ENCODE measurements around the gene LBX1. TPM values are rescaled to one million over a fixed set of nuclear protein-coding genes. Genes with fewer than 3 reads are reported as not detected.

The LBX1 gene
- not detected for total RNA-seq
- long read RNA-seq = 0 reads

DNA sequence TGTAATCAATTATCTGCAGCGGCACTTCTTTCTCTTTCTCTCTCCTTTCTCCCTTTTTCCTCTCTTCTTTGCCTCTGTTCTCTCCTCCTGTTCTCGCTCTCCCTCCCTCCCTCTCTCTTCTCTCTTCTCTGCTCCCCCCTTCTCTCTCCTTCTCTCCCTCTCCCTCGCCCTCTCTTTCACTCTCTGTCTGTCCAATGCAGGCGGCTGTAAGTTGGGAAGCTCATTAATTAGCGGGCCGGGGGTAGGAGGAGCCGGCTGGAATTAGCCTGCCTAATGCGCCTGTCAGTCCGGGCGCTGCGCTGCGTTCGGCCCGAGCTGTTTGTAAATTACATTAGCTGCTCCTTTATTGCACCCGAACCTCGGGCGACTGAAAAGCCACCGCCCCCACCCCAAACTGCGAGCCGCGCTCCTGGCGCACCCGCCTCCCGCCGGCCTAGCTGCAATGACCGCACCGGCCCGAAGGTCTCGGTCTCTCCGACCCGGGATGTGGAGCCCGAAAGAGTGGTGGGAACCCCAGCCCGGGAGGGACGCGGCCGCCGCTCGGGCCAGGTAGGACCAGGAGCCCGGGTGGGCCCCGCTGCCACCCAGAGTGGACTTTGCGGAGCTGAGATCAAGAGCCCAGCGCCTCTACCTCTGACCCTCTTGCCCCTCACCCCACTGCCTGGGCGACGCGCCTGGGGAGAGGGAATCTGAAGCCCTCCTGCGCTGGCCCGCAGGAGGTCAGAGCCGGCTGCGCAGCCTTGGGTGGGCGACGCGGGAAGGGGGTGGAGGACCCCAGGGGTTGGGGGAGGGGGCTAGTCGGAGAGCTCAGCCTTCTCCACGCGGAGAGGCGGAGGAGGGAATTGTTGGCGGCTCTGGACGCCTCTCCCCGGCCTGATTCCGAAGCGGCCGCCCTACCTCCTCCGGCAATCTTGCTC, at the start of gene LBX1:
Gene LBX1 (minus strand): TSS at position 198 of the 917 bp plus-strand sequence. CDS start 648 bp downstream, outside the sequence.
- ATAC-seq = no peak
- Histone ChIP-seq H3K9me3 (no peaks in the 10 kb centered on the region), H3K4me1 (peaks cover 0 to 41% (median 2%) of the 10 kb centered on the region in 4 donors), H3K36me3 (no peaks in the 10 kb centered on the region), H3K4me3 (no peak within 1 kb of the TSS), H3K27ac (no peak within 1 kb of the TSS), H3K27me3 (peaks cover 38 to 47% of the 10 kb centered on the region in 2 donors)
- TF ChIP-seq, protein P1, sequence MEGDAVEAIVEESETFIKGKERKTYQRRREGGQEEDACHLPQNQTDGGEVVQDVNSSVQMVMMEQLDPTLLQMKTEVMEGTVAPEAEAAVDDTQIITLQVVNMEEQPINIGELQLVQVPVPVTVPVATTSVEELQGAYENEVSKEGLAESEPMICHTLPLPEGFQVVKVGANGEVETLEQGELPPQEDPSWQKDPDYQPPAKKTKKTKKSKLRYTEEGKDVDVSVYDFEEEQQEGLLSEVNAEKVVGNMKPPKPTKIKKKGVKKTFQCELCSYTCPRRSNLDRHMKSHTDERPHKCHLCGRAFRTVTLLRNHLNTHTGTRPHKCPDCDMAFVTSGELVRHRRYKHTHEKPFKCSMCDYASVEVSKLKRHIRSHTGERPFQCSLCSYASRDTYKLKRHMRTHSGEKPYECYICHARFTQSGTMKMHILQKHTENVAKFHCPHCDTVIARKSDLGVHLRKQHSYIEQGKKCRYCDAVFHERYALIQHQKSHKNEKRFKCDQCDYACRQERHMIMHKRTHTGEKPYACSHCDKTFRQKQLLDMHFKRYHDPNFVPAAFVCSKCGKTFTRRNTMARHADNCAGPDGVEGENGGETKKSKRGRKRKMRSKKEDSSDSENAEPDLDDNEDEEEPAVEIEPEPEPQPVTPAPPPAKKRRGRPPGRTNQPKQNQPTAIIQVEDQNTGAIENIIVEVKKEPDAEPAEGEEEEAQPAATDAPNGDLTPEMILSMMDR (IDR thresholded peaks at IDR 0.05) = no peak
- no peak for TF ChIP-seq POLR2A (IDR thresholded peaks at IDR 0.05)
- intact Hi-C loops (cut with DNase I) = no loop called here
- WGBS (ENCODE audit: insufficient coverage, low coverage, low lambda C conversion rate, missing lambda C conversion rate) = 3% methylated on average over 17 of the region's 63 CpGs
- DNase-seq = no peak

DNA sequence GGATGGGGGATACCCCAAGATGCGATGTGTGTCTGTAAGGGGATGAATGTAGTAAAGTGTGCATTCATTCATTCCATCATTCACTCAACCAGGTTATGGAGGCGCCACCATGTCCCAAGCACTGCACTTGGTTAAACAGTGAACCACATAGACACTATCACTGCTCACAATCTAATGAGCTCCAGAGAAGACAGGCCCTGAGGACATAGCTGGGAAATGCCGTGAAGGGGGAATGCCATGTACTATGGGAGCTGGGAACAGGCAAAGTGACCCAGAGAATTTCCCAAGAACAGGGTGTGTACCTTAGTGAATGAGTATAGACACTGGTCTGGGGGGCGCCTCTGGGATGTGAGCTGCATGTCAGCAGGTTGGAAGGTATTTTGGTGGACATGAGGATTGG, 44.5 kb upstream of the LBX1 start:
- no peak for ATAC-seq
- TF ChIP-seq, protein P1 (IDR thresholded peaks at IDR 0.05) = no peak
- Histone ChIP-seq H3K4me3 (no peak overlapping the region), H3K36me3 (no peaks in the 10 kb centered on the region), H3K9me3 (no peaks in the 10 kb centered on the region), H3K4me1 (no peaks in the 10 kb centered on the region), H3K27ac (no peak overlapping the region), H3K27me3 (no peaks in the 10 kb centered on the region)
- no peak for DNase-seq
- intact Hi-C loops (cut with DNase I) = no loop called here
- 63% methylated on average over 2 of the region's 4 CpGs for WGBS (ENCODE audit: insufficient coverage, low coverage, low lambda C conversion rate, missing lambda C conversion rate)

DNA sequence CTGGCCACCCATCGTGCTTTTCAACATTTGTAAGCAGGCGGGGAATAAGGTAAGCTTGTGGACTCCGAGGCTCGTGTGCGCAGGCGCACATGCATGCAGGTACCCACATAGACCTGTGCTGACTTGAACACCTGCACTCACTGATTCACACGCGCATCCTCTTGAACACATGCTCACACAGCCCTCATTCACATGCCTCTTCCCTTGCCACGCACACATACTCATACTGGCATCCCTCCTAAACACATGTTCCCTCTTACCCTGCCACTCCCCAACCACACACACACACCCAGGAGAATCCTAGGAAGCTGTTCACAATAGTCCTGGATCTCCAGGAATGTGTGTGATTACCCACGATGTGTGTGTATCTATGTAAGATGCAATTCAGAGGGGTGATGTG, 44.1 kb upstream of the LBX1 start:
- no peaks in the 10 kb centered on the region for H3K27me3 ChIP-seq
- H3K4me3 ChIP-seq = no peak overlapping the region
- no peaks in the 10 kb centered on the region for H3K36me3 ChIP-seq
- H3K4me1 ChIP-seq = no peaks in the 10 kb centered on the region
- 71% methylated on average over 4 of the region's 10 CpGs for WGBS (ENCODE audit: insufficient coverage, low coverage, low lambda C conversion rate, missing lambda C conversion rate)
- TF ChIP-seq, protein P1 (IDR thresholded peaks at IDR 0.05) = no peak
- no peak for TF ChIP-seq POLR2A (IDR thresholded peaks at IDR 0.05)
- intact Hi-C loops (cut with DNase I) = no loop called here
- ATAC-seq = no peak
- no peak overlapping the region for H3K27ac ChIP-seq
- DNase-seq = no peak
- no peaks in the 10 kb centered on the region for H3K9me3 ChIP-seq

DNA sequence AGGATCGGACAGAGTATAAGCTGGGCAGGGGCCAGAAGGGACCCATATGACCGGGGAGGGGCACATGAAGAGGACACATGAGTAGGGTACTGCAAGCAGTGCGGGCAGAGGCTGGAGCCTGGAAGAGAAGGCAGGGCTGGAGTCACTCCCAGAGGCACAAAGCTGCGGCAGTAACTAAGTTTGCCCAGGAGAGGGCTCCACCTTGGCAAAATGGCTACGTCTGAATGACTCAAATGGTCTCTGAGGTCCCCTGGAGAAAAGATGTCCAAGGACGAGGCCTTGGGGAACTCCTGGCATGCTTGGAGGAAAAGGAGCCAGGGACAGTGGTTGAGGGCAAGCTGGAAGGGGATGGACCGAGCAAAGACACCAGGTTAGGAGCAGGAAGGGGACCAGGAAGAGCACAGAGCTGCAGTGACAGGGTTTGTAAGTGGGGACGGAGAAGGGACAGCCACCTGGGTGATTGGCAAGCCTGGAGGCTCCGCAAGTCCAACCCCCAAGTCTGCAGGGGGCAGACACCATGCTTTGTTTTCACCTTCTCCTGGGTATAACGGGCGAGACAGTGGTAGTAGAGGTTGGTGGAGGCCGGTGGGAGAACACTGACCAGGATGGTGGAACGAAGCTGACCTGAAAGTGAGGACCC, 43.1 kb upstream of the LBX1 start:
- Histone ChIP-seq H3K4me3 (no peak overlapping the region), H3K27me3 (no peaks in the 10 kb centered on the region), H3K4me1 (no peaks in the 10 kb centered on the region), H3K27ac (no peak overlapping the region), H3K36me3 (no peaks in the 10 kb centered on the region), H3K9me3 (no peaks in the 10 kb centered on the region)
- DNase-seq (peak; percentile 48 to 65 (median 63)), ATAC-seq (peak; percentile 90 to 94 (median 92))
- WGBS (ENCODE audit: insufficient coverage, low coverage, low lambda C conversion rate, missing lambda C conversion rate) = 2% methylated on average over 7 of the region's 13 CpGs
- TF ChIP-seq POLR2A (IDR thresholded peaks at IDR 0.05) = no peak
- TF ChIP-seq, protein P1 (IDR thresholded peaks at IDR 0.05) = peak; percentile 60 to 83 (median 75)
- intact Hi-C loops (cut with DNase I) = no loop called here
